CD4-positive, alpha-beta memory T cell (primary cell): ENCODE data around the gene TACC2. TPM values are rescaled to one million over a fixed set of nuclear protein-coding genes. Genes with fewer than 3 reads are reported as not detected.

Source experiments
- CTCF ChIA-PET: fragments of 350-600 bp; sonication (Branson Sonifier 250); formaldehyde crosslinking; loops from one replicate; lab custom pipeline; 2021; ENCODE audit warnings: inconsistent platforms; ENCODE audit not compliant: partially characterized antibody; lab: Charles Lee
- POLR2A ChIA-PET: fragments of 350-600 bp; sonication (Branson Sonifier 250); formaldehyde crosslinking; loops from one replicate; lab custom pipeline; 2021; ENCODE audit not compliant: partially characterized antibody; lab: Charles Lee
- DNase-seq, 5 donors: peaks; one replicate each; pipeline versions ENCODE4 v3.0.0 to v3.0.0-alpha.2; 2020 to 2022; ENCODE audit warnings: mixed read lengths in 1 of 5
- H3K27ac ChIP-seq: one replicate; pipeline ENCODE4 v1.7.0; 2013; ENCODE audit warnings: low read depth, low read length
- H3K27me3 ChIP-seq: 2 replicates; pipeline ENCODE4 v1.7.0; 2013; ENCODE audit warnings: mild to moderate bottlenecking, low read length, moderate library complexity; ENCODE audit not compliant: insufficient read depth
- H3K36me3 ChIP-seq: 2 replicates; pipeline ENCODE4 v1.7.0; 2013; ENCODE audit warnings: mild to moderate bottlenecking, low read length, moderate library complexity; ENCODE audit not compliant: insufficient read depth
- H3K4me1 ChIP-seq: 2 replicates; pipeline ENCODE4 v1.7.0; 2013; ENCODE audit warnings: mild to moderate bottlenecking, low read length, moderate library complexity; ENCODE audit not compliant: insufficient read depth
- H3K4me3 ChIP-seq, 2 donors: one replicate each; pipeline ENCODE4 v1.7.0; 2013; ENCODE audit warnings: low read length in 2 of 2, mild to moderate bottlenecking in 1 of 2
- H3K9me3 ChIP-seq, 2 donors: one replicate each; pipeline ENCODE4 v1.7.0; 2013; ENCODE audit warnings: low read length in 2 of 2, control low read depth in 1 of 2; ENCODE audit not compliant: control insufficient read depth in 1 of 2
- H3K27ac Mint-ChIP-seq, 7 donors: one replicate each; pipeline ENCODE4 v1.8.0; 2020 to 2021; ENCODE audit warnings: mixed read lengths in 7 of 7, mild to moderate bottlenecking in 6 of 7, inconsistent platforms in 3 of 7, moderate library complexity in 3 of 7
- H3K27me3 Mint-ChIP-seq, 2 donors: one replicate each; pipeline ENCODE4 v1.8.0; 2020 to 2021; ENCODE audit warnings: mixed read lengths in 2 of 2
- H3K36me3 Mint-ChIP-seq, 2 donors: one replicate each; pipeline ENCODE4 v1.8.0; 2020 to 2021; ENCODE audit warnings: mixed read lengths in 2 of 2, inconsistent platforms in 1 of 2, mild to moderate bottlenecking in 1 of 2
- H3K4me1 Mint-ChIP-seq, 4 donors: one replicate each; pipeline ENCODE4 v1.8.0; 2020 to 2021; ENCODE audit warnings: mixed read lengths in 4 of 4, mild to moderate bottlenecking in 1 of 4
- H3K4me3 Mint-ChIP-seq, 8 donors: one replicate each; pipeline ENCODE4 v1.8.0; 2020 to 2021; ENCODE audit warnings: mixed read lengths in 8 of 8, mild to moderate bottlenecking in 7 of 8, moderate library complexity in 6 of 8, inconsistent platforms in 3 of 8
- H3K9me3 Mint-ChIP-seq, 8 donors: one replicate each; pipeline ENCODE4 v1.8.0; 2020 to 2021; ENCODE audit warnings: mixed read lengths in 8 of 8, mild to moderate bottlenecking in 5 of 8, inconsistent platforms in 3 of 8, moderate library complexity in 1 of 8
- intact Hi-C: fragments of 100-400 bp; cut with micrococcal nuclease; formaldehyde crosslinking; loops from one replicate; pipeline ENCODE4 v1.15.1; 2023
- polyA plus RNA-seq, 2 donors: library from polyadenylated mRNA; unstranded; fragments of 300-500 nt; fragmentation: Illumina TruSeq; gene quantifications; one replicate each; pipeline ENCODE4 v1.2.3, GENCODE V29; 2021
- total RNA-seq, 2 experiments: library from RNA; stranded (reverse); gene quantifications; one replicate each; pipeline ENCODE4 v1.2.3, GENCODE V29; 2021

The TACC2 gene
- total and polyA plus RNA-seq, 4 experiments from 2014 or later, result not detected

GRCh38 chr10:122117475-122117874, 128.5 kb downstream of the TACC2 start:
- H3K27ac ChIP-seq, result no peak overlapping the region
- peaks cover 21 to 24% of the 10 kb centered on the region in 2 donors for H3K27me3 Mint-ChIP-seq
- POLR2A ChIA-PET, result no interaction called here
- no peak overlapping the region for H3K4me3 Mint-ChIP-seq
- peaks cover 7% of the 10 kb centered on the region for H3K27me3 ChIP-seq
- no peak overlapping the region for H3K27ac Mint-ChIP-seq
- H3K4me1 ChIP-seq, result no peaks in the 10 kb centered on the region
- H3K4me1 Mint-ChIP-seq, result peaks cover 0 to 11% (median under 1%) of the 10 kb centered on the region in 4 donors
- no peak for DNase-seq
- no peaks in the 10 kb centered on the region for H3K9me3 Mint-ChIP-seq
- H3K4me3 ChIP-seq, result no peak overlapping the region
- H3K9me3 ChIP-seq, result no peaks in the 10 kb centered on the region
- no peaks in the 10 kb centered on the region for H3K36me3 ChIP-seq
- intact Hi-C loops, result no loop called here
- CTCF ChIA-PET, result interaction anchor here (0.7 kb wide), 1 partner anchor 24 kb away, joined by 3 read pairs; no protein-coding TSS in a partner anchor
- no peaks in the 10 kb centered on the region for H3K36me3 Mint-ChIP-seq

- no peaks in the 10 kb centered on the region for H3K36me3 Mint-ChIP-seq
- Histone ChIP-seq H3K27me3 (peaks cover 7% of the 10 kb centered on the region), H3K4me1 (no peaks in the 10 kb centered on the region), H3K36me3 (no peaks in the 10 kb centered on the region), H3K4me3 (no peak overlapping the region), H3K27ac (no peak overlapping the region), H3K9me3 (no peaks in the 10 kb centered on the region)
- intact Hi-C loops, result no loop called here
- CTCF ChIA-PET, result no interaction called here
- no peaks in the 10 kb centered on the region for H3K9me3 Mint-ChIP-seq
- H3K4me1 Mint-ChIP-seq, result no peaks in the 10 kb centered on the region
- no peak overlapping the region for H3K4me3 Mint-ChIP-seq
- H3K27ac Mint-ChIP-seq, result no peak overlapping the region
- no peak for DNase-seq
- POLR2A ChIA-PET, result no interaction called here
- H3K27me3 Mint-ChIP-seq, result peaks cover 8 to 12% of the 10 kb centered on the region in 2 donors
Measured at GRCh38 chr10:122120008-122120744, 131.2 kb downstream of the TACC2 start.

DNA sequence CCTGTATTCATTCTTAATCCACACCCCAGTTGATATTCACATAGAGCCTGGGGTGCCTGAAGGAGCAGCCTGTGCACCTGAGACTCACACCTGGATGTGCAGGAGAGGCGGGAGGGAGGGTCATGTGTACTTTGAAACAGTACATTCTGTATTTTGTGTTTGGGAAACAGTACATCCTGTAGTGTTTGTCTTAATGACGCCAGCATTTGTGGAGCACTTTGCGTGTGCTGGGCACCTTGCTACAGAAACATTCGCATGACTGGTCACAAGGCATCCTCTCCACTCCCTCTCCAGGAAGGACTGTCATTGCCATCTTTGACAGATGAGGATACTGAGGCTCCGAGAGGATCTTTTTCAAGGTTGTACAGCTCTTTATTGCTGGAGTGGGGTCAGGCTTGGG, 132.1 kb downstream of the TACC2 start:
- Mint-ChIP-seq H3K27ac (no peak overlapping the region), H3K36me3 (no peaks in the 10 kb centered on the region), H3K9me3 (no peaks in the 10 kb centered on the region), H3K4me3 (no peak overlapping the region), H3K27me3 (peaks cover 4 to 7% of the 10 kb centered on the region in 2 donors), H3K4me1 (no peaks in the 10 kb centered on the region)
- H3K27ac ChIP-seq, result no peak overlapping the region
- H3K27me3 ChIP-seq, result no peaks in the 10 kb centered on the region
- DNase-seq, result no peak
- H3K4me3 ChIP-seq, result no peak overlapping the region
- no peaks in the 10 kb centered on the region for H3K4me1 ChIP-seq
- ChIA-PET CTCF (no interaction called here), POLR2A (no interaction called here)
- intact Hi-C loops, result no loop called here
- no peaks in the 10 kb centered on the region for H3K36me3 ChIP-seq
- no peaks in the 10 kb centered on the region for H3K9me3 ChIP-seq

- no peak overlapping the region for H3K4me3 ChIP-seq
- no peak overlapping the region for H3K27ac Mint-ChIP-seq
- intact Hi-C loops, result no loop called here
- no peak overlapping the region for H3K27ac ChIP-seq
- no peaks in the 10 kb centered on the region for H3K9me3 Mint-ChIP-seq
- H3K4me3 Mint-ChIP-seq, result no peak overlapping the region
- no peaks in the 10 kb centered on the region for H3K4me1 ChIP-seq
- H3K27me3 Mint-ChIP-seq, result peaks cover 0 to 3% of the 10 kb centered on the region in 2 donors
- H3K36me3 Mint-ChIP-seq, result no peaks in the 10 kb centered on the region
- H3K36me3 ChIP-seq, result no peaks in the 10 kb centered on the region
- no peak for DNase-seq
- no peaks in the 10 kb centered on the region for H3K4me1 Mint-ChIP-seq
- ChIA-PET POLR2A (no interaction called here), CTCF (no interaction called here)
- no peaks in the 10 kb centered on the region for H3K27me3 ChIP-seq
- no peaks in the 10 kb centered on the region for H3K9me3 ChIP-seq
Measured at GRCh38 chr10:122122493-122122892, 133.5 kb downstream of the TACC2 start.

- H3K4me3 Mint-ChIP-seq, result no peak overlapping the region
- intact Hi-C loops, result no loop called here
- CTCF ChIA-PET, result no interaction called here
Measured at GRCh38 chr10:122123186-122123585, 134.2 kb downstream of the TACC2 start.

DNA sequence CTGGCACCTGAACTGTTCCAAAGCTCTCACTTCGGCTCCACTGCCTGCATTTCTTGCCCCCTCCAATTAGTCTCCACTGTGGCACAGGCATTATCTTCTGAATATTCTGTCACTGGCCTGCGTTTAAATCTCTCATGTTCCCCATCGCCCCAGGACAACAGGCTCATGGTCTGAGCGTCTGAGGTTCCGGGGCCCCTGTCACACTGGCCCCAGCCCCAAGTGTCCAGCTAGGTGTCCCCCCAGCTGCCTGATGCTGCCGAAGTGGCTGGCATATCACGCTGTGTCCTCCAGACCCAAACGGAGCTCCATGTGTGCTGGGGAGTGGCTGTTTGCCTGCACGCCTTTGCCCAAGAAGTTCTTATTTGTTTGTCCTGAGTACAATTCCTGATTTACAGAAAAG, 135.4 kb downstream of the TACC2 start:
- H3K4me1 Mint-ChIP-seq, result no peaks in the 10 kb centered on the region
- Histone ChIP-seq H3K27ac (no peak overlapping the region), H3K36me3 (no peaks in the 10 kb centered on the region), H3K4me3 (no peak overlapping the region), H3K9me3 (no peaks in the 10 kb centered on the region), H3K27me3 (no peaks in the 10 kb centered on the region), H3K4me1 (no peaks in the 10 kb centered on the region)
- H3K9me3 Mint-ChIP-seq, result no peaks in the 10 kb centered on the region
- intact Hi-C loops, result no loop called here
- DNase-seq, result no peak
- ChIA-PET CTCF (no interaction called here), POLR2A (no interaction called here)
- H3K27ac Mint-ChIP-seq, result no peak overlapping the region
- H3K27me3 Mint-ChIP-seq, result peaks cover 3 to 5% of the 10 kb centered on the region in 2 donors
- H3K36me3 Mint-ChIP-seq, result no peaks in the 10 kb centered on the region
- H3K4me3 Mint-ChIP-seq, result no peak overlapping the region

More at GRCh38 chr10:122123186-122123585, 134.2 kb downstream of the TACC2 start:
- Mint-ChIP-seq H3K9me3 (no peaks in the 10 kb centered on the region), H3K4me1 (no peaks in the 10 kb centered on the region), H3K27ac (no peak overlapping the region), H3K36me3 (no peaks in the 10 kb centered on the region), H3K27me3 (peaks cover 0 to 5% of the 10 kb centered on the region in 2 donors)
- Histone ChIP-seq H3K27ac (no peak overlapping the region), H3K4me3 (no peak overlapping the region), H3K36me3 (no peaks in the 10 kb centered on the region), H3K4me1 (no peaks in the 10 kb centered on the region), H3K27me3 (no peaks in the 10 kb centered on the region), H3K9me3 (no peaks in the 10 kb centered on the region)
- no peak for DNase-seq
- POLR2A ChIA-PET, result no interaction called here

DNA sequence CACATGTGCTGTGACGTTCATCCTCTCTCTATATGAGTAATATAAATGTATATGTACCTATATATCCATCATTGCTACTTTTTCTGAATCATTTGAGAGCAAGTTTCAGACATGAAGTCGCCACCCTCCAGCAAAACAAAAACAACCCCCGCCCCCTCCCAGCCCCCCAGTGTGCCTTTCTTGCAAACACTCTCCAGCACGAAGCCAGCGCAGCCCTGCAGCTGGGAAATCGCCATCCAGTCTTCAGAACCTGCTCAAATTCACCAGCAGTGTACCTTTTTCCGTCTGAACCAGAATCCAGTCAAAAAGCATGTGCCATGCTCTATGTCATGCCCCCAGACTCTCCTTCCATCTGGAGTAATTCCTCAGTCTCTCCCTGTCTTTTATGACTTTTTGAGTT, 135.8 kb downstream of the TACC2 start:
- Mint-ChIP-seq H3K27me3 (peaks cover 3 to 5% of the 10 kb centered on the region in 2 donors), H3K4me1 (no peaks in the 10 kb centered on the region), H3K36me3 (no peaks in the 10 kb centered on the region), H3K9me3 (no peaks in the 10 kb centered on the region), H3K27ac (no peak overlapping the region), H3K4me3 (no peak overlapping the region)
- Histone ChIP-seq H3K36me3 (no peaks in the 10 kb centered on the region), H3K9me3 (no peaks in the 10 kb centered on the region), H3K27me3 (no peaks in the 10 kb centered on the region), H3K27ac (no peak overlapping the region), H3K4me3 (no peak overlapping the region), H3K4me1 (no peaks in the 10 kb centered on the region)
- intact Hi-C loops, result no loop called here
- ChIA-PET CTCF (no interaction called here), POLR2A (no interaction called here)
- DNase-seq, result no peak
